Esophagus mucosa (tissue), 1 donor: ENCODE results near the gene GYPB. TPM values are rescaled to one million over a fixed set of nuclear protein-coding genes. Genes with fewer than 3 reads are reported as not detected.

Experiments
- total RNA-seq: library from RNA; stranded (reverse); gene quantifications from one replicate; pipeline ENCODE4 v1.2.4, GENCODE V29; 2023
- donor health status: DM: yes; HTN: yes; CAD: no.

Gene GYPB
- total RNA-seq, 1 donor from 2014 or later: not detected

Other genes with a start within 250 kb of the GYPB start
- gene GYPE, start 113.8 kb downstream of the GYPB start, total RNA-seq: not detected
- gene GYPA, start 121.3 kb upstream of the GYPB start, total RNA-seq: not detected